Stomach (tissue), 4 donors: Measurements from ENCODE around the gene ADM2.

Experiments
- CTCF ChIP-seq, 7 experiments: fragments of 450-650 bp in 4 of 7; fragments of 200-600 bp in 3 of 7; sonication (generic) in 3 of 7; IDR thresholded peaks; one replicate each; pipeline ENCODE4 v1.5.1; 2016 to 2019; ENCODE audit warnings: antibody characterized with exemption in 7 of 7, control low read depth in 2 of 7, mild to moderate bottlenecking in 1 of 7
- EP300 ChIP-seq: sonication (generic); formaldehyde crosslinking; IDR thresholded peaks from one replicate; pipeline ENCODE4 v1.6.1; 2017; ENCODE audit warnings: antibody characterized with exemption
- POLR2A ChIP-seq, 4 donors: fragments of 450-650 bp; IDR thresholded peaks; one replicate each; pipeline ENCODE4 v1.6.1; 2016; ENCODE audit warnings: antibody characterized with exemption in 4 of 4, control low read depth in 2 of 4, mild to moderate bottlenecking in 1 of 4, moderate library complexity in 1 of 4
- POLR2AphosphoS5 ChIP-seq, 3 donors: sonication (generic); formaldehyde crosslinking; IDR thresholded peaks; one replicate each; pipeline ENCODE4 v1.6.1; 2016; ENCODE audit warnings: antibody characterized with exemption in 3 of 3

GRCh38 chr22:50435291-50436014, 45.9 kb upstream of the ADM2 start:
- no peak for TF ChIP-seq CTCF (IDR thresholded peaks at IDR 0.05)
- TF ChIP-seq POLR2AphosphoS5 (IDR thresholded peaks at IDR 0.05) = no peak
- TF ChIP-seq POLR2A (IDR thresholded peaks at IDR 0.05) = no peak
- no peak for TF ChIP-seq EP300
